Spleen (tissue), 11 donors: ENCODE data around the gene RBBP6. TPM values are rescaled to one million over a fixed set of nuclear protein-coding genes. Genes with fewer than 3 reads are reported as not detected.

Experiments
- DNase-seq: peaks from one replicate; pipeline ENCODE4 v3.0.0-alpha.2; 2020
- H3K27ac ChIP-seq, 8 donors: fragments of 200-600 bp; sonication (generic) in 7 of 8; 1 replicate in 4 of 8; 2 replicates in 4 of 8; pipeline versions ENCODE4 v1.5.0 to v1.8.0; 2016 to 2021; ENCODE audit warnings: inconsistent platforms in 4 of 8, mild to moderate bottlenecking in 4 of 8, moderate library complexity in 1 of 8
- H3K27me3 ChIP-seq, 7 donors: fragments of 200-600 bp; sonication (generic) in 6 of 7; replicated peaks in 1 of 7; 1 replicate in 4 of 7; 2 replicates in 3 of 7; pipeline versions ENCODE4 v1.5.0 to v1.8.0; 2016 to 2021; ENCODE audit warnings: inconsistent platforms in 3 of 7, mild to moderate bottlenecking in 1 of 7
- H3K36me3 ChIP-seq, 6 donors: fragments of 200-600 bp; sonication (generic) in 5 of 6; 1 replicate in 4 of 6; 2 replicates in 2 of 6; pipeline versions ENCODE4 v1.5.0 to v1.8.0; 2016 to 2021; ENCODE audit warnings: inconsistent platforms in 2 of 6
- H3K4me1 ChIP-seq, 6 donors: fragments of 200-600 bp; sonication (generic) in 5 of 6; 1 replicate in 3 of 6; 2 replicates in 3 of 6; pipeline versions ENCODE4 v1.5.0 to v1.8.0; 2016 to 2021; ENCODE audit warnings: inconsistent platforms in 3 of 6
- H3K4me3 ChIP-seq, 8 donors: fragments of 200-600 bp; sonication (generic) in 7 of 8; 1 replicate in 4 of 8; 2 replicates in 4 of 8; pipeline versions ENCODE4 v1.5.0 to v1.8.0; 2016 to 2021; ENCODE audit warnings: inconsistent platforms in 4 of 8, mild to moderate bottlenecking in 4 of 8, moderate library complexity in 2 of 8
- H3K9me3 ChIP-seq, 8 donors: fragments of 200-600 bp; sonication (generic) in 7 of 8; 1 replicate in 4 of 8; 2 replicates in 4 of 8; pipeline versions ENCODE4 v1.5.0 to v1.8.0; 2016 to 2021; ENCODE audit warnings: inconsistent platforms in 4 of 8
- POLR2A ChIP-seq, 3 donors: fragments of 450-650 bp; IDR thresholded peaks; one replicate each; pipeline ENCODE4 v1.5.1; 2017; ENCODE audit warnings: antibody characterized with exemption in 3 of 3, mild to moderate bottlenecking in 1 of 3
- POLR2AphosphoS5 ChIP-seq, 3 donors: sonication (generic); formaldehyde crosslinking; IDR thresholded peaks; one replicate each; pipeline ENCODE4 v1.5.1; 2017; ENCODE audit warnings: antibody characterized with exemption in 3 of 3
- WGBS, 5 donors: extraction: QIAGEN DNeasy Blood & Tissue Kit in 3 of 5; methylation state at CpG; one replicate each; pipeline versions ENCODE4 v1.1.5 to v1.1.7; 2013 to 2018; 5-methylcytosine and 5-hydroxymethylcytosine counted together
- intact Hi-C: fragments of 100-400 bp; cut with DNase I; formaldehyde crosslinking; loops from one replicate; pipeline ENCODE4 v1.15.0; 2023; ENCODE audit warnings: low total_unique reads
- polyA plus RNA-seq, 3 donors: library from polyadenylated mRNA; stranded (reverse); fragments of 200-250 nt; gene quantifications; one replicate each; pipeline ENCODE4 v1.2.1, GENCODE V29; 2013
- total RNA-seq, 7 donors: library from RNA; depleted of rRNA in 3 of 7; stranded (reverse); fragments of >200 nt in 3 of 7; fragmentation: NEBNext Ultra II Directional in 4 of 7; extraction: Animal tissue kit (Norgen Biotek cat#: 25700) in 4 of 7; gene quantifications; one replicate each; pipeline versions ENCODE4 v1.1.0 to v1.2.1, GENCODE V29; 2016 to 2021
- TF ChIP-seq, protein P1 (sequence below), 11 experiments: fragments of 200-600 bp in 7 of 11; fragments of 450-650 bp in 4 of 11; sonication (generic) in 4 of 11; IDR thresholded peaks in 8 of 11; conservative IDR thresholded peaks in 3 of 11; 1 replicate in 7 of 11; 2 replicates in 4 of 11; pipeline versions ENCODE4 v1.4.0 to v1.8.0; 2016 to 2021; ENCODE audit warnings: antibody characterized with exemption in 11 of 11, inconsistent platforms in 4 of 11, mild to moderate bottlenecking in 1 of 11
- donor health status: healthy with polysubstance abuse.
- donor health status: DM: no; HTN: no; CAD: no; lungs with moderate emphysema.
- donor health status: DM: no; HTN: no; CAD: no.
- donor health status: Bipolar disorder and iron deficiency.
- donor health status: healthy.
- donor health status: DM: no; HTN: no; CAD: no.
- donor health status: DM: yes; HTN: yes; CAD: no.

RBBP6 gene
- total and polyA plus RNA-seq, 10 donors: 34.3 to 83.9 (median 66.4) TPM

- DNase-seq: no peak
- Histone ChIP-seq H3K9me3 (no peaks in the 10 kb centered on the region), H3K4me1 (peaks cover 0 to 10% (median 9%) of the 10 kb centered on the region in 6 donors), H3K27ac (no peak overlapping the region), H3K36me3 (no peaks in the 10 kb centered on the region), H3K4me3 (no peak overlapping the region), H3K27me3 (peaks cover 0 to 8% (median 0%) of the 10 kb centered on the region in 7 donors)
- no peak for TF ChIP-seq POLR2AphosphoS5 (IDR thresholded peaks at IDR 0.05)
- no peak for TF ChIP-seq POLR2A (IDR thresholded peaks at IDR 0.05)
- intact Hi-C loops: no loop called here
These were observed 20.9 kb upstream of the RBBP6 start for GRCh38 chr16:24518498-24518897.

DNA sequence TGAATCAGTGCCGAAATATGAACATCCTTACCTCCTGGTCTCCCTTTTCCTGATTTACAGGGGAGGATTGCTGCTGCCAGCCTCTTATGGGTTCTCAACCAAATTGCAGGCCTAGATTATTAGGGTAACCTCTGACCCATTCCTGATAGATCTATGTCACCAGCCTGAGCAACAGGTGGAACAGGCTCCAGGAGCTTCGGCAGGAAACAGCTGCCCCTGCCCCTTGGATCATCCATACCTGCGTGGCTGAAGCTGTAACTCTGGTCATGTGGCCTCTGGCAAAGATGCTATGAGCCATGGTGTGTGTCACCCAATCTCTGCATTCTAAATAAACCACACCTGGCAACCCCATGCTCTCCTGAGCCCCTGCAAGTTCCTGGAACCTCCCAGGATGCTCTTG, 18.4 kb upstream of the RBBP6 start:
- Histone ChIP-seq H3K9me3 (no peaks in the 10 kb centered on the region), H3K4me3 (no peak overlapping the region), H3K27me3 (no peaks in the 10 kb centered on the region), H3K36me3 (no peaks in the 10 kb centered on the region), H3K4me1 (peaks cover 0 to 22% (median 9%) of the 10 kb centered on the region in 6 donors), H3K27ac (no peak overlapping the region)
- 70 to 93% (median 86%) methylated on average over 1 to 3 of the region's 3 CpGs for WGBS, 5 donors
- DNase-seq: no peak
- TF ChIP-seq POLR2AphosphoS5 (IDR thresholded peaks at IDR 0.05) (no peak), POLR2A (IDR thresholded peaks at IDR 0.05) (no peak)
- TF ChIP-seq, protein P1, sequence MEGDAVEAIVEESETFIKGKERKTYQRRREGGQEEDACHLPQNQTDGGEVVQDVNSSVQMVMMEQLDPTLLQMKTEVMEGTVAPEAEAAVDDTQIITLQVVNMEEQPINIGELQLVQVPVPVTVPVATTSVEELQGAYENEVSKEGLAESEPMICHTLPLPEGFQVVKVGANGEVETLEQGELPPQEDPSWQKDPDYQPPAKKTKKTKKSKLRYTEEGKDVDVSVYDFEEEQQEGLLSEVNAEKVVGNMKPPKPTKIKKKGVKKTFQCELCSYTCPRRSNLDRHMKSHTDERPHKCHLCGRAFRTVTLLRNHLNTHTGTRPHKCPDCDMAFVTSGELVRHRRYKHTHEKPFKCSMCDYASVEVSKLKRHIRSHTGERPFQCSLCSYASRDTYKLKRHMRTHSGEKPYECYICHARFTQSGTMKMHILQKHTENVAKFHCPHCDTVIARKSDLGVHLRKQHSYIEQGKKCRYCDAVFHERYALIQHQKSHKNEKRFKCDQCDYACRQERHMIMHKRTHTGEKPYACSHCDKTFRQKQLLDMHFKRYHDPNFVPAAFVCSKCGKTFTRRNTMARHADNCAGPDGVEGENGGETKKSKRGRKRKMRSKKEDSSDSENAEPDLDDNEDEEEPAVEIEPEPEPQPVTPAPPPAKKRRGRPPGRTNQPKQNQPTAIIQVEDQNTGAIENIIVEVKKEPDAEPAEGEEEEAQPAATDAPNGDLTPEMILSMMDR (IDR thresholded peaks at IDR 0.05 in 8 of 11, conservative IDR thresholded peaks at IDR 0.05 in 3 of 11): no peak
- intact Hi-C loops: no loop called here

- intact Hi-C loops: no loop called here
- WGBS, 5 donors: 90 to 96% (median 94%) methylated on average over 13 of the region's 13 CpGs
- TF ChIP-seq POLR2AphosphoS5 (IDR thresholded peaks at IDR 0.05) (no peak), POLR2A (IDR thresholded peaks at IDR 0.05) (no peak)
- TF ChIP-seq, protein P1 (IDR thresholded peaks at IDR 0.05 in 8 of 11, conservative IDR thresholded peaks at IDR 0.05 in 3 of 11): no peak
- H3K4me1 ChIP-seq: peaks cover 0 to 12% (median 0%) of the 10 kb centered on the region in 6 donors
- no peak overlapping the region for H3K27ac ChIP-seq
- H3K9me3 ChIP-seq: no peaks in the 10 kb centered on the region
- no peaks in the 10 kb centered on the region for H3K27me3 ChIP-seq
- no peak for DNase-seq
- no peak overlapping the region for H3K4me3 ChIP-seq
- no peaks in the 10 kb centered on the region for H3K36me3 ChIP-seq
These were observed 16.6 kb upstream of the RBBP6 start for GRCh38 chr16:24522751-24523150.

DNA sequence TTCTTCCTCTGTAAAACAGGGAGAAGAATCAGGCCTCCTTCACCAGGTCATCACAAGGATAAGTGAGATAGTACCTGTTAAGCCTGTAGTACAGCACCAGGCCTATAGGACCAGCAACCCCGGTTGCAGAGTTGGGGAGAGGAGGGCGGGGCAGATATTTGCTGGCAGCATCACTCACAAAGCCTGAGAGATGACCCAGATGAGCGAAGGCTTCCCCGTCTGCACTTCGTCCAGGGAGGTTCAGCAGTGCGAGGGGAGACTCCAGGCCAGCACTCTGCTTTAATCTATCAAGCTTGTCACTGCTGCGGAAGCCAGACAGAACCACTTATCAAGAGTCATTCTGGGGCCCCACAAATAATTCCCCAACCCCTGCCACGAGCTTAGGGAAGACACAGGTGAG, 15.8 kb upstream of the RBBP6 start:
- 66 to 77% (median 75%) methylated on average over 8 of the region's 8 CpGs for WGBS, 5 donors
- intact Hi-C loops: no loop called here
- DNase-seq: no peak

More for the DNA sequence above, 15.8 kb upstream of the RBBP6 start:
- H3K36me3 ChIP-seq: no peaks in the 10 kb centered on the region
- H3K9me3 ChIP-seq: no peaks in the 10 kb centered on the region
- peaks cover 0 to 12% (median 0%) of the 10 kb centered on the region in 6 donors for H3K4me1 ChIP-seq
- no peak for TF ChIP-seq POLR2A (IDR thresholded peaks at IDR 0.05)
- TF ChIP-seq, protein P1 (IDR thresholded peaks at IDR 0.05 in 8 of 11, conservative IDR thresholded peaks at IDR 0.05 in 3 of 11): no peak
- TF ChIP-seq POLR2AphosphoS5 (IDR thresholded peaks at IDR 0.05): no peak
- no peaks in the 10 kb centered on the region for H3K27me3 ChIP-seq
- H3K4me3 ChIP-seq: no peak overlapping the region
- H3K27ac ChIP-seq: no peak overlapping the region
